Omental fat pad (tissue), 4 donors: ENCODE measurements around the gene THBS3. TPM values are rescaled to one million over a fixed set of nuclear protein-coding genes. Genes with fewer than 3 reads are reported as not detected.

Source experiments
- ATAC-seq: fragments of 150-250 bp; one replicate; pipeline ENCODE4 v1.9.1; 2016; ENCODE audit warnings: mild to moderate bottlenecking, moderate library complexity; ENCODE audit not compliant: low FRiP score
- DNase-seq: peaks from one replicate; pipeline ENCODE4 v3.0.0-alpha.2; 2019; ENCODE audit warnings: low spot score
- total RNA-seq, 4 donors: library from RNA; depleted of rRNA; stranded (reverse); fragments of >200 nt; gene quantifications; one replicate each; pipeline ENCODE4 v1.1.0, GENCODE V29; 2016
- TF ChIP-seq, protein P1 (sequence below), 3 donors: fragments of 450-650 bp; IDR thresholded peaks; one replicate each; pipeline ENCODE4 v1.5.1; 2016 to 2017; ENCODE audit warnings: antibody characterized with exemption in 3 of 3, mild to moderate bottlenecking in 3 of 3, moderate library complexity in 2 of 3

THBS3 gene
- total RNA-seq, 4 donors from 2014 or later, result 11.3 to 32.2 (median 25.0) TPM

DNA sequence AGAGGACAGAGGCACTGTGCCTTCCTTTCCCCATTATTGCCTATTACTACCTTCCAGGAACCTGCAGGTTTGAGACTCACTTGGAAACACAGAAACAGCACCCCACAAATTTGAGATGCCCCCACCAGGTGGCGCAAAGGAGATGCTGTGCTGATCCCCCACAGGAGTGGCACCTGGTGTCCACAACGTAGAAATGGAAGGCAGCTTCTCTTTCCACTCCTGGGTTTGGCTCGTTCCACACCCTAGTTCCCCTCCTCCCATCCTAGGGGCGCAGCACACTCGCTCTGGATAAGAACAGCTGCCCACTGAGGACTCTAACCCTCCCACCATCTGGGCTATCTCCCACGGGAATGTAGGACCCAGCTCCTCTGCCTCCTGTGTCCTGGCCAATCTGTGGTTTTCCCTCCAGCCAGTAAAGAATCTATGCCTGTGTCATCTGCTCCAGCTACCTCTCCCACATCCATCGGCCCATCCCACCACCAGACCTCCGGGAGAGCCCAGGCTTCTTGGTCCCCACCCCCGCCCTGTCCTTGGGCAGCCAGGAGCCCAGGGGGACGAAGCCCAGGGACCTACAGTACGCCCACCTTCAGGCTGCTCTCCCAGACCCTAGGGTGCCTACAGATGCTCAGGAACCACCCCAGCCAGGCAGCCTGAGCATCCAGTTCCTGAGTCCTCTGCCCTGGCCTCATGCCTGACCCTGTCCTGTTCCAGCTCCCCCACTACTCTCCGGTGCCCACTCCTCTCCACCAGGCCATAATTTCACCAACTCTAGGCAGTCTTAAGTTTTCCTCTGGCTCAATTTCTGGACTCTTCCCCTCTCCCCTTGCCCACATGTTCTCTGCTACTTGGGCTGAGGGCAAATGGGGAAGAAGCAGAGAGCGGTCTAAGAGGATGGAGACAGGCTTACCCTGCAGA is 549 bp downstream of the THBS3 start:
- ATAC-seq (peak; percentile 40), DNase-seq (peak; percentile 89)
- TF ChIP-seq, protein P1, sequence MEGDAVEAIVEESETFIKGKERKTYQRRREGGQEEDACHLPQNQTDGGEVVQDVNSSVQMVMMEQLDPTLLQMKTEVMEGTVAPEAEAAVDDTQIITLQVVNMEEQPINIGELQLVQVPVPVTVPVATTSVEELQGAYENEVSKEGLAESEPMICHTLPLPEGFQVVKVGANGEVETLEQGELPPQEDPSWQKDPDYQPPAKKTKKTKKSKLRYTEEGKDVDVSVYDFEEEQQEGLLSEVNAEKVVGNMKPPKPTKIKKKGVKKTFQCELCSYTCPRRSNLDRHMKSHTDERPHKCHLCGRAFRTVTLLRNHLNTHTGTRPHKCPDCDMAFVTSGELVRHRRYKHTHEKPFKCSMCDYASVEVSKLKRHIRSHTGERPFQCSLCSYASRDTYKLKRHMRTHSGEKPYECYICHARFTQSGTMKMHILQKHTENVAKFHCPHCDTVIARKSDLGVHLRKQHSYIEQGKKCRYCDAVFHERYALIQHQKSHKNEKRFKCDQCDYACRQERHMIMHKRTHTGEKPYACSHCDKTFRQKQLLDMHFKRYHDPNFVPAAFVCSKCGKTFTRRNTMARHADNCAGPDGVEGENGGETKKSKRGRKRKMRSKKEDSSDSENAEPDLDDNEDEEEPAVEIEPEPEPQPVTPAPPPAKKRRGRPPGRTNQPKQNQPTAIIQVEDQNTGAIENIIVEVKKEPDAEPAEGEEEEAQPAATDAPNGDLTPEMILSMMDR (IDR thresholded peaks at IDR 0.05), result peak in 1 of 3 donors; percentile 27

DNA sequence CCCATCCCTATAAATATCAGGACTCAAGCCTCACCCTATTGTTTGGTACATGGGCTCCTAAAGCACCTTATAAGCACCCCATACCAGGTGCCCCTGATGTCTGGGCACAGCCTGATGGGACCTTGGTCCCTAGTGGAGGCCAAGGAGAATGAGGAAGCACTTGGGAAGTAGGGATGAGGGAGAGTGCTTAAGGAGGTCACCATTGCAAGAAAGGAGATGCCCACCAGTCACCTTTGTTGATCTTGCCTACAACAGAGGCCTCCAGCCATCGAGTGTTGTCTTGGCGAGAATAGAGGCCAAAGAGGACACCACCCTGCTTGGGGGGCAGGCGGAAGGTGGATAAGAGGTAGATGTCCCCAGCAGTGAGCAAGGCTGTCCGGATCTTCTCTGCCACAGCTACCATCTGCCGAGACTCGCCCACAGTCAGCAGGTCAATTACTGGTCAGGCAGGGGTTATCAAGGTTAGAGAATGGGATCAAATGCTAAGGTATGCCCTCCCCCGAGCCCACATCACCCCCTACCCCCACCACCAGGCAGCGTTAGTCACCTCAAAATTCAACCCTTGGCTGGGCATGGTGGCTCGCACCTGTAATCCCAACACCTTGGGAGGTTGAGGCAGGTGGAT is 1.6 kb downstream of the THBS3 start:
- ATAC-seq, result no peak
- TF ChIP-seq, protein P1 (IDR thresholded peaks at IDR 0.05), result no peak

DNA sequence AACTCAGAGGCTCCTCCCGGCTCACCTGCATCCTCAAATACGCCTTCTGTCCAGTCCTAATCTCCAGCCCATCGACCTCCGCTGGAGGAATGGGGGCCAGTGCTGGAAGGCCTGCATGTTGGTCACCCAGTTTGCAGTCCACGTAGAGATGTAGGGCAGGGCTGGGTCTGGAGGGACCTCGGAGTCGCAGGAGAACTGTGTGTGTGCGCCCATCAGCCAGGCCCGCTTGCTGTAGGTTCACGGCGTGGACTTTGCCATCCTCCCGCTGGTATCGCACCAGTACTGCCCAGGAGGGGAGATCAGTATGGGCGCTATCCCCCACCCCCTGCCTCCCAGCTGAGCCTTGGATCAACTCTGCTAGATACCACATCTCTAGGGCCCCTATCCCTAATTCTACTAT is 2.7 kb downstream of the THBS3 start:
- DNase-seq (no peak), ATAC-seq (no peak)
- TF ChIP-seq, protein P1 (IDR thresholded peaks at IDR 0.05), result no peak

More for the DNA sequence above, 1.6 kb downstream of the THBS3 start:
- DNase-seq, result no peak

DNA sequence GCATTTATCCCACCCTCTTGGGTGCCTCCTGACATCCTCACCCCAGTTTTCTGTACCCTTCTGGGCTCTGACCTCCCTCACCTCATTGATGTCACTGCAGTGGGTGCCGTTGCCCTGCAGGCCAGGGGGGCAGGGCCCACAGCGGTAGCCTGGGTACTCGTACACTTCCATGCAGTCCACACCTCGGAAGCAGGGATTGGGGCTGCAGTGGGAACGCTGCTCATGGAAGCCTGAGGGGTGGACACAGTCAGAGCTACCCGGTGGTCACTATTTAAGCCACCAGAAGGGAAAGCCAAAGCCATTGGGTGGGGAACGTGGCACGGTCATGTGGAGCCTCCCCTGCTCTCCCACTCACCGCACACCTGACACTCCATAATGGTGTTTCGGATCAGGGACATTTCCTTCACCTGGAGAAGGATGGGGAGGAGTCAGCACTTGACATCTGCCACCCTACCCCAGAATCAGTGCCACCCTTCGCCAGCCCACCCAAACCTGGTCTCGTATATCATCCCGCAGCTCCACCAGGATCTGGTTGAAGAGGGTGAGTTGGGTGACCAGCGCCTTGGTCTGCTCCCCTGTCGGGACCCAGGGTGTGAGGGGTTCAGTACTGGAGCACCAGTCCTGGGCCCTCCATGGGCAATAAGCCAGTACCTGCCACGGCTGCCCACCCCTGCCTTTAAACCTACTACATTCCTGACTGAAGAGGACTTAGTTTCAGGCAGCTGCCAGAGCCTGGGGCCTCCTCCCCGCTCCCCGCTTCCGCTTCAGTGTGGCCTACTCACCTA is 4.8 kb downstream of the THBS3 start:
- TF ChIP-seq, protein P1 (IDR thresholded peaks at IDR 0.05), result no peak
- DNase-seq, result no peak
- ATAC-seq, result no peak

DNA sequence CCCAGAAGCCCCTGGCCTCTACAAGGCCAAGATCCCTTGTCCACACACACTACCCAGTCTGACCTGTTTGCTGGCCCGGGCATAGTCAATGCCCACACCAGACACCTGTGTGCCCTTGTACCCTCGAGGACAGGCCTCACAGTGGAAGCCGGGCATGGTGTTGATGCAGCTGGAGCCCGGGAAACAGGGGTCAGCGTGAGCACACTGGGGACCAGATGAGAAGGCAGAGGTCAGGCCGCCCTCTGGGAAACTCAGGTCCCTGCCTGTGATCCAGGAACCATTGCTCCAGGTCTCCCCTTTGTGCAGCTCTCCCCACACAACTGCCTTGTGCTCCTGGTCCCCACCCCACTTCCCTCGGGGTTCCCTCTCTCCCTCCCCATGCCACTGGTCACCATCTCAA is 5.5 kb downstream of the THBS3 start:
- ATAC-seq (no peak), DNase-seq (no peak)
- TF ChIP-seq, protein P1 (IDR thresholded peaks at IDR 0.05), result no peak

DNA sequence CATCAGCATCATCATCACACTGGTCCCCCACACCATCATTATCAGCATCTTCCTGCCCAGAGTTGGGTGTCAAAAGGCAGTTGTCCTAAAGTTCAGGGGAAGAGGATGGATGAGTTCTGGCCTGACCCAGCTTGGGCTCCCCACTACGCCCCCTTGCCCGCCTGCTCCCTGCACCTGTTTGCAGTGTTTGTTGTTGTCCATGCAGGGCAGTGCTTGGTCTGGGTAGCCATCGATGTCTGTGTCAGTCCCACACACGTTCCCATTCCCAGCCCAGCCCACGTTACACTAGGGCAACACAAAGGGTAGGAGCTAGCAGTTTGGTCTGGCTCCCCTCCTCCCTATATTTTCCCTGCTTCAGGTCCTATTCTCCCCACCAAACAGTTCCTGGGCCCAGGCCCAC is 6.8 kb downstream of the THBS3 start:
- DNase-seq (no peak), ATAC-seq (no peak)
- TF ChIP-seq, protein P1 (IDR thresholded peaks at IDR 0.05), result no peak
